HG03521 (cell line): ENCODE measurements around the gene ADGRL3.
"Not testable (repeated sequence)": the region's sequence is repeated elsewhere in the genome, so short reads cannot be mapped to it uniquely, and the experiment has no call there.

Source experiments
- ATAC-seq: cut with Tn5 transposase; IDR thresholded peaks from one replicate; pipeline ENCODE4 v1.9.1; 2021; ENCODE audit warnings: mild to moderate bottlenecking, moderate library complexity; ENCODE audit not compliant: unreplicated experiment

Gene ADGRL3

DNA sequence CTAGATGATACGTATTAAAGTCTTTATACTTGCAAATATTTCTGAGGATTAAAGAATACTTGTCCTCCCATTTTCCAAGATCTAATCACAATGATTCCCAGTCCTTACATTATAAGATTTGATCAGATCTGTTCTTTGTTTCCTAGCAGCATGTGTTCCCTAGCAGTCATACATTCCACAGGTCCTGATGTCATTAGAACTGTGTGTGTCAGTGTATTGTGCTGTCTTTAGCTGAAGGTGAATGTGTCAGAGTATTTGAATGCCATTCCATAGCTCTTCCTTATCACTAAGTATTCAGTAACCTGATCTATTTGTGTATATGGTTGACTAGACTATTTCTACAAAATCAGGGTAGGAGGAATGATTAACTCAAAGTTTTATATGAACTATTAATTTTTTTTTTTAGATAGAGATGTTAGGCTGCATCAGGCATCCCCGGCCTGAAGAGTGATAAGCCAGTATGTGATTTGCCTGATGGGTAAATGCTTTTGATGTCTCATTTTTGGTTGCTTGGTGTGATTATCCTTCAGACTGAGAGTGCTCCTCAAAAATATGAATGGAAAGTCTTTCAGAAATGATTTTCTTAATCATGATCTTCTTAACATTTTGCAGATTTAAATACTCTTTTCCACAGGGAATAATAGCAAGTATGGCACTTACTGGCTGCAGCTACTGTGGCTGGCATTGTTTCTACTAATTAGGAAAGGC lies 4.4 kb downstream of the ADGRL3 start:
- ATAC-seq, result no peak

DNA sequence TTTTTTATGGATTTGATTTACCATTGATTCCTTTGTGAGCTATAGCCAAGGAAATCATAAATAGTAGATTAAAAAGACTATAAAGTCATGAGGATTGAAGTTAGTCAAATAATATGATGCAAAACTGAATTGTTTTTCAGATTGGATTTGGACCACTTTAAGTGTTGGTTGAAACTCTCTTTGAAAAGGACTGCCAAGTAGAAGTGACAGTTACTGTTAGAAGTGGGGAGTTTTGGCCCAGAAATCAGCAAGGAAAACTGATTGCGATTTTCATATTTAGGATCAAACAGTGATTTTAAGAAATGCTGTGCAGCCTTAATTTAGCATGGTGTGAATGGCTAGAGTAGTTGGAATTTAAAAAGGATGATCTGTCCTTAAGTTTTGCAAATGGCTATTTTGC lies 4.9 kb downstream of the ADGRL3 start:
- ATAC-seq, result no peak

DNA sequence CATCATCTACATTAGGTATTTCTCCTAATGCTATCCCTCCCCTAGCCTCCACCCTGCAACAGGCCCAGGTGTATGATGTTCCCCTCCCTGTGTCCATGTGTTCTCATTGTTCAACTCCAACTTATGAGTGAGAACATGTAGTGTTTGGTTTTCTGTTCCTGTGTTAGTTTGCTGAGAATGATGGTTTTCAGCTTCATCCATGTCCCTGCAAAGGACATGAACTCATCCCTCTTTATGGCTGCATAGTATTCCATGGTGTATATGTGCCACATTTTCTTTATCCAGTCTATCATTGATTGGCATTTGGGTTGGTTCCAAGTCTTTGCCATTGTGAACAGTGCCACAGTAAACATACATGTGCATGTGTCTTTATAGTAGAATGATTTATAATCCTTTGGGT lies 7.0 kb downstream of the ADGRL3 start:
- not testable (repeated sequence) for ATAC-seq

DNA sequence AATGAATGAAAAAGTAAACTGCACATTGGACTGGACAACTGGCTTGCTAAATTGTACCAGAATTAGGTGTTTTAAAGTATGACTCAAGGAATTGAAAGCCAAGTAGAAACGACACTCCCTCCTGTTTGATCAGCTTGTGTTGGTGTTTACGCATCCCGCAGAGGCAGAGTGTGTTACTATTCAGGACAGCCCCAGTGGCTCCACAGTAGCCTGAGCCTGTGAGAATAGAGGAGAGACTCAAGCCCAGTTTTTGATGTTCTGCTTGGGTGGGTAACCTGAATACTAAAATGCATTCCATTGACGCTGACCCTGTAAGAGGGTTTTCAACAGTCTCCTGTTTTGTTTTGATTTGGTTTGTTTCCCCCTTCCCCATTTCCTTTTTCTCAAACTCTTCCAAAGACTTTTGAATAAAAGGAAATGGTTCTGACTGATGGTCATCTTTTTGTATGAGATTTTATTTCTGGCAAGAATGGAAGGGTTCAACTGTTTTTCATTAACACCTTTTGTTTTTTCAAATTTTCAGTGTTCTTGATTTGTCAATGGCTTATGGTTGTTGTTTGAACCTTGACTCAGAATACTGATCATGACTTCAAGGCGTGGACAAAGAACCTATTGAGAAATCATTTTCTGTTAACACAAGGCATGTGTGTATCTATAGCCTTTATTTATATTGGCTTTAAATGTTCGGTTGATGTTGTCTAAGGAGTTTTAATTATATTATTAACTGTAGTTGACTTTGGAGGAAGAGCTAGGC lies 10.2 kb downstream of the ADGRL3 start:
- no peak for ATAC-seq

DNA sequence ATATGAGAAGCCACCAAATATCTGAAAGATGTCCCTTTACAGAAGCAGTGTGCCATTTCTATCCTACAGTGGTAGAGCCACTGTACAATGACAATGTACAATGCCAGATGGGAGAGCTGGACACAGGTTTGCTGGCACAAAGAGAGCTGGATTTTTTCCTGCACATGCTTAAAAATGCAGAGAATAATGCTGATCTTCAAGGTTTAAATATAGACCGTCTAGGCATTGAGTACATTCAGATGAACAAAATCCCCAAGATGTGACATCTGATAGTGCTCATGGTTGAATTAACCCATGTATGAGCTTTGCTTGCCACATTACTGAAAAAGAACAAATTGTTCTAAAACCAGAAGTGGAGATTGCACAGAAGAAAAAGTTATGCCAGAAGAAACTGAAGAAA lies 11.7 kb downstream of the ADGRL3 start:
- no peak for ATAC-seq

DNA sequence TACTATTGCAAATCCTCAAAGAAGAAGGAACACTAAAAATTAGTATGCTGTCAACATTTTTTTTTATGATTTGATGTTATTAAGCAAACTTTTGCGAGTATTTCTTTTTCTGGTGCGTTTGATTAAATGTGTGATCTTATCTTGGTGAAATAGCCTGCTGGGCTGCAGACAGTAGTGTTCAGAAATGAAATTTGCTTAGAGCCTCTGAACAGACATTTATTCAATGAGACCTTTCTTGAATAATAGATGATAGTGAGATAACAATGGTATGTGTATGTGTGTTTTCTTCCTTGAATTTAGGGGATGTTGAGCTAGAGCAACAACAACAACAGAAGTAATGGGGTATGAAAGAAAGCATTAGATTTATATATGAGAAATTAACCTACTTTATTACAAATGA lies 12.7 kb downstream of the ADGRL3 start:
- ATAC-seq, result no peak

DNA sequence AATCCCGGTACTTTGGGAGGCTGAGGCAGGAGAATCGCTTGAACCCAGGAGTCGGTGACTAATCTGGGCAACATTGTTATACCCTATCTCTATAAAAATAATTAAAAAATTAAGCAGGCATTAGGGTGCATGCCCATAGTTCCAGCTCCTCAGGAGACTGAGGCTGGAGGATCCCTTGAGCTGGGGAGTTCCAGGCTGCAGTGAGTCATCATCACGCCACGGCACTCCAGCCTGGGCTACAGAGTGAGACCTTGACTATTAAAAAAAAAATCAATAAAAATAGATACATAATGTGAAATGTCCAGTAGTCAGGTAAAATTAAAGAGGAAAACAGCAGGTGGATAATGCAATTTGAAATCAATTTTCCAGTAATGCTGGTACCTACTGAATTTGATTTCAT lies 14.6 kb downstream of the ADGRL3 start:
- ATAC-seq, result no peak

DNA sequence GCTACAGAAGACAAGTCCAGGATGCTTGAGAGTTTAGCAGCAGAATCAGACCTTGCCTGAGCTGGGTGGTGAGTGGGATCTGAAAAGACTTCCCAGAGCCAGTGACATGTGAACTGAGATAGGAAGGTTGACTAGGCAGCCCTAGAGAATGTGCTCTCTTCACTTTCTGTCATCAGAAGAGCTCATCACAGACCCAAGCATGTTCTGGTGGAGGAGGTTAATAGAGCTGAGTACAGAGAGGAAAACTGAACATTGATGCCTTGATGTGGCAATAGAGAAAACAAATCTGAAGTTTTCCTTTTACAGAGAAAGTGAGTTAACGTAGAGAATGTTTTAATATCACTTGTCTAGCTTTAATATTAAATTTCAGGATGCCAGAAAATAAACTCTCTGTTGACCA lies 17.1 kb downstream of the ADGRL3 start:
- no peak for ATAC-seq

DNA sequence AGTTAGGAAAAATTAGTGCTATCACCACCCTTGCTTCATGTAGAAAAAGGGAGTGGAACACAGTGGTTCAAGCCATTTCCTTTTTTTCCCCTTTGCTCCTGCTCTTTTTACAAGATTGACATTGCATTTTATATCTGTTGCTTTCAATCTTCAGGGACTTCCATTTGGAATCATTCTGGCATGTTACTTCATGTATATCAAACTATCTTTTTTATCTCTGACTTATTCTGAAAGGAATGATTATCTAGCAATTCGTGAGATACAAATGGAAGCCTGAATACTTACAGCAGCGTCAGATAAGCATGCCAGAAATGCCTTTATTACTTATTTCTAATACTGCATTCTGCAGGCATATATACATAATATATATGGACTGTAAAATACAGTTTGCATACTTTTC lies 20.4 kb downstream of the ADGRL3 start:
- ATAC-seq, result no peak

DNA sequence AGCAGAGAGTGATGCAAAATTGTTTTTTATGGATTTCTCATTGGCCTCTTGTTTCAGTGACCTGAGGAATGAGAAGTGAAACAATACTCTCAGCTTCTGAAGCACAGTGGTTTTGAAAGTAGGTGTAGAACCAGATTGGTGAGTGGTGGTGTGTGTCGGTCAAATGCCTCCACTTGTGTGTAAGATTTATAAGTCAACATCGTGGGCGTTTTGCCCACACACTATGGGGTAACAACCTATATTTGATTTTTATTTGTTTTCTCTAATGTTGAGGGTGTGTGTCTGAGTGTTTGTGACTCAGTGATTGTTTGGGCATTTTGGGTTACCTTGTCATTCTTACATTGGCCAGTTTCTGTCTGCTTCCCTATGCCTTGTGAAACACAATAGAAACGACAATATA lies 23.3 kb downstream of the ADGRL3 start:
- ATAC-seq, result no peak

DNA sequence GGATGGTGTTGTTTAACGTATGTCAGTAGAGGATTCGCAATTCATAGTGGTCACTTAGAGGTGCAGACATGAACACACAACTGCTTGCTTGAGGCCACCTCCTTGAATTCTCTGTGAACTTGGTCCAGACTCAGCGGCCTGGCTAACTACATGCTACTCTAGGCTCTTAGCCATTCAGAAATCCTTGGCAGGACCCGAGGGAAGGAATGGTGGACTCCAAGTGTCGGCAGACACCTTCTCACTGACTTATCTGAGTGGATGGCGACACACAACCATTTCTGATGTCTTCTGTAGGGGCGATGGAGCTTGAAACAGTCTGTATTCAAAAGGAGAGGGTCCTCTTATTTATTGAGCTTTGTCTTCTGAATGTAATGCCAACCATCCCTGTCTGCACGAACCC lies 24.4 kb downstream of the ADGRL3 start:
- no peak for ATAC-seq

DNA sequence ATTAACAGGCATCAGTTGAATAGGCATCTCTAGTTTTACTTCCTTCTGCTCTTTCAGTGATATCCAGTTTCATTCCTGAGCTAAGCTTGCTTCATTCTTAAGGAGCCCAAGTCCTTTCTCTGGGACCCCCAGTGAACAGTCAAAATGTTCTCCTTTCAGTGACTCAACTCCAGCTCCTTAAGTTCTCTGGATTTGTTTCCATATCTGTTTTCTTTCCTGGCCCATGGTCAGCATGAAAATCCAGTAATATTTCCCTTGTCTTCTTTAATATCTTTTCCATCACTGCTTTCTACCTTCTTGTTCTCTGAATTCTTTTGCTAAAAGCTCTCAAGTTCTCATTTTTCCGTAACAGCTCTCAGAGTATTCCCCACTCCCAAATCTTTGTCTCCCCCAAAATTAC lies 25.5 kb downstream of the ADGRL3 start:
- ATAC-seq, result no peak

DNA sequence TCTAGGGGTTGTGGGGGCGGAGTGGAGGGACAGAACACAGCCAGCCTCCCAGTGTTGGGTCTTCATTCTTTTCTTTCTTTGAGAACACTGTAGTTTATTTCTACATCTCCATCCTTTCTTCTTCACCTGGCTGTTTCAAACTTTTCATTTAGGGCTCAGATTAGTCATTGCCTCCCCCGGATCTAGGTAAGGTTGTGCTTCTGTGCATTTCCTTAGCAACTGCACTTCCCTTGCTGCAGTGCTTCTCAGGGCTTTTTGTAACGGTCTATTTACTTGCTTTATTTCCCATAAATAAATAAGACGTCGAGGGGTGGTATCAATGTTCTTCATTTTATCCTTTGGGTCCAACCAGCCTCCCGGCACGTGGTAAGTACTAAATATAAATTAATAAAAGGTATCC lies 31.3 kb downstream of the ADGRL3 start:
- no peak for ATAC-seq

DNA sequence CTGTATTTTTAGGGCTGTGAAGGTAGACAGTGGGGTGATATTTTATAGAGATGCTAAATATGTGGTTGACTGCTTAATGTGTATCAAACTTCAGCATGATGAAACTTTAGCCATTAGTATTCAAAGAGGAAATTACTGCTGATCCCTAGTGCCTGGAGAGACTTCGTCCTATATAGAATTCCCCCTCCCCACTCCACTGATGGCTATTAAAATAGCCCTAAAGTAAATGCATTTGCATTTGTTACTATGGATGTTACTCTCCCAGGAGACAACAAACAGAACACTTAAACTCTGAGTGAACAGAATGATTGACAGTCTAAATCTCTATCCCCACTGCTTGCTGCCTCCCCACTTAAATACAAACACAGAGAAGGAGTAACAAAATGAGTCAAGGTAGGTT lies 39.1 kb downstream of the ADGRL3 start:
- no peak for ATAC-seq

DNA sequence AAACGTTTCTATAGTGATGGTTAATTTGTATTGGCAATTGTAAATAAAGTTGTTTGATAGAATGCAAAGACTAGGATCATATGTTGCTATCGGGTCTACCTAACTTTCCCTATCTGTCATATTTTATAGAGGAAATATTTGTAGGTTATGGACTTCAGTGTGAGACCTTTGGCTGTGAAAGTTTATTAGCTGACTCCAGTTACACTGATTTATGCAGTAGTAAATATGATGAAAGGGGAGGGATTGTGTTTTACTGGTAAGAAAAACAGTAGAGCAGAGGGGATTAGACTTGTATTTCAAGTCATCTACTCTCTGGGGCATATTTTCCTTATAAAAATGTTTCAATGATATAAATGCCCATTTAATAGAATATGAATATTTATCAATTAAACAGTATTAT lies 43.8 kb downstream of the ADGRL3 start:
- no peak for ATAC-seq

DNA sequence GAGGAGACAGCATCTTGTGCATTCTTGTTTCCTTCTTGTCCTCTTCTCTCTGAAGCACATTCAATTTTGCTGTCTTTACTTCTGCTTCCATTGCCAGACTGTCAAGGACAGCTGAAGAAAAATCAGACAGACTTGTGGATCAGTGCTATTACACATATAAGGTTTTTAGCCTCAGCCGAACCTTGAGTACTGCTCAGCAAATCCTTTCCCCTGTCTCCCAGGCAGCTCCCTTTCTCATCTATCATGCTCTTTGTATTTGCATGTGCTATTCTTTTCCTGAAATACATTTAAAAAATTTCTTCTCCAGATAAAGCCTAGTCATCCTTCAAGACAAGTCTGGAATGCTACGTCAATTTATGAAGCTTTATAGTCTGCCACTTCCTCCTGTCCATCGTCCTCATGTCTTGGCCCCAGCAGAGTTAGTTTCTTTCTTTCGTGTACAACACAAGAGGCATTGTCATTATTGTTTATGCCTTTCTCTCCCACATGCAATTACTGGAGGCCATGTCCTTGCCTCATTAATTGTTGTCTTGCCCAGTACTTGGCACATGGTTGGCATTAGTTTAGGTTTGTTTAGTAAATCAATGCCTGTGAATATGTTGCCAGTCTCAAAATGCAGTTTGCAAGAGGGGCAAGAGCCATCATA lies 45.1 kb downstream of the ADGRL3 start:
- no peak for ATAC-seq

DNA sequence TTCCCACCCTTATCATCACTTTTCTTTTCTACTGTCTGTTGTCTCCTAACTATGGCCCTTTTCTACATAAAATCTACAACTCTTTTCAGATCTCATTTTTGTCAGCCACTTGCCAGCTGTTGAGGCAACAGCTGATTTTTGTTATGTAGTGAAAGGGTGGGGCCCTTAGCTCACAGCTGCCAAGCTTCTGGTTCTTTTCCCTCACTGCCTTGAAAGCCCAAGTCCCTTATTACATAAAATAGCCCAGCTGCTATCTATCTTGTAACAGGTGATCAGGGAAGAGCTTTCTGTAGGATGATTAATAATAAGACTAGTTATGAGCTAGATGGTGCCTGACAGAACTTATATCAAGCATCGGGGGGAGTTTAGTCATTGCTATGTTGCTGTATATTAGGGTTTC lies 45.9 kb downstream of the ADGRL3 start:
- no peak for ATAC-seq

DNA sequence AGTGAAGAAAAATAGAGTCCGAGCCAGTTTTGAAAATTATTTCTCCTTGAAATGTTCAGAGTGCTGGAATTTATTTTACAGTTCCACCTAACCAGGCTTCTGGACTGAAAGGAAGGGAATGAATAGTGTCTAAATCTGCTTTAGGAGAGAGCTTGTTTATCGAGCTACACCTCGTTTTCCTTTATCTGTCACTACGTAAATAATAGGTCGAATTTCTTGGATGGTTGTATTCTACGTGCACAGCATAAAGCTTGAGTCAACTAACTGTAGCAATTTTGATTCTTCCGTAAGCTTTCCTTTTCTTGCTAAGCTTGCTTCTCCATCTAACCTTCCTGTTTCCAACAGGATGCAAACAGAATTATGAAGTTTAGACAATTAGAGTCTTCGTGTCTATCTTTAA lies 48.6 kb downstream of the ADGRL3 start:
- ATAC-seq, result no peak

DNA sequence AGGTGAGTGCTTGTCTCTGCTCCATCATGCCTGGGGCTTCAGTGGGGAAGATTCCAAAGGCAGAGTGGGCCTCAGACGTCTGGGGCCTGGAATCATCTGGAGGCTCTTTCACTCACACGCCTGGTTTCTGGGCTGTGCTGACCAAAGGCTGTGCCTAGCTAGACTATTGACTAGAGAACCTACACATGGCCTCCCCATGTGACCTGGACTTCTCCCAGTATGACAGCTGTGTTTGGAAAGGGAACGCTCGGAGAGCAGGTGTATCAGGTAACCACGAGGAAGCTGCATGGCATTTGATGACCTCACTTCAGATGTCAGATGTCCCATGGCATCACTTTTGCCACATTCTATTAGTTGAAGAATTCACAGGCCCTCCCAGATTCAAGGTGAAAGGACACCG lies 51.0 kb downstream of the ADGRL3 start:
- ATAC-seq, result no peak

DNA sequence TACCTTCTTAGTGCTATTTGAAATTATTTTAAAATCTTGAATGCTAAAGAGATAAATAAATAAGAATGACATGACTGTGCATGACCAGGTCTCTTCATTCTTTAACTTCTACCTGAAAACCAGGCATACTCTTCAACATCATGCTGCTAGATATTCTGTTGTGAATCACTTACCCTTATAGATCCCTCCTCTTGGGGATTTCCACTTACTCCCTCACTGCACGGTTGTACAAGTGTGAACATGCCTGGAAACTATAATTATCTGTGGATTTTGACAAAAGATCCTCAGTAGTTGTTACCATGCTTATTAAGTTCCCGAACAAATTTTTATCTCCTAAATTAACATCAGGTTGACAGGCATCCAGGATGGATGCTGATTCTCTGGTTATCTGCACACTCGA lies 54.3 kb downstream of the ADGRL3 start:
- ATAC-seq, result no peak

DNA sequence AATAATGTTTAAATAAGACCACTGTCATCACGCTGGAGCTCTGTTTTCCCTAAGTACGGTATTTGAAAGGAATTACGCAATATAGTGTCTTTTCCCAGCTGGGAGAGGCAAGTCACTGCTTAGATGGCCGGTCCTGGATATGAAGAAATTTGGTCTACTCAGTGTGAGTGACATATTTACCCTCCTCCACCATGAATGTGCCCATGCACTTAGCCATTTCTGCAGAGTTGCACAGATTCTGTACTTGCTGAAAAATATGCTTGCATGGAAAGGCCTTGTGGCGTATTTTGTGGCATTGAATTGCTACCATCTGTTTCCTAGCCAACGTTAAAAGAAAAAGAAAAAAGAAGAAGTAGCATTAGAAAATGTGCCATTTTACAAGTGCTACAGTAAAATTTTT lies 73.1 kb downstream of the ADGRL3 start:
- ATAC-seq, result no peak

DNA sequence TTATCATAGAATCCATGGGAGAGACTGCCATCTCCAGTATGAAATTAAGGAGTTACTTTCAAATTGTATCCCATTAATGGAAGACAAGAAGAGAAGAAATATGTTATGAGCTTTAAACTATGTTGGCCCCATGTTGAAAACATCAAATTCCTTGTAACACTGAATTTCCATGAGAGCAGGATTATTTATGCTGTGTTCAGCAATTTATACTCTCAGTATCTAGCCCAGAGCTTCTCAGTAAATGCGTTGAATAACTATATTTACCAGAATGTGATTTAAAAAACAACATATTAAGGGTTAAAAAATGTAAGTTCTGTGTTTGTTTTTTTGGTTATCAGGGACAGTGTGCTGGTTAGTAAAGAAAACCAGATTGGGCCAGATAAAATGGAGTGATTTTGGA lies 74.2 kb downstream of the ADGRL3 start:
- no peak for ATAC-seq
